GM19397 (cell line): Measurements from ENCODE around the gene TCEAL1.
"Not testable (repeated sequence)": the region's sequence is repeated elsewhere in the genome, so short reads cannot be mapped to it uniquely, and the experiment has no call there.

Experiments used
- ATAC-seq: cut with Tn5 transposase; IDR thresholded peaks from one replicate; pipeline ENCODE4 v1.9.1; 2021; ENCODE audit warnings: mild to moderate bottlenecking, moderate library complexity; ENCODE audit not compliant: unreplicated experiment

TCEAL1 gene

GRCh38 chrX:103631145-103631544 lies 2.4 kb downstream of the TCEAL1 start:
- no peak for ATAC-seq

- no peak for ATAC-seq
Measured at GRCh38 chrX:103635436-103635835, 6.7 kb downstream of the TCEAL1 start.

- no peak for ATAC-seq
Measured at GRCh38 chrX:103637604-103638338, 9.0 kb downstream of the TCEAL1 start.

- ATAC-seq, result not testable (repeated sequence)
Measured at GRCh38 chrX:103638479-103639346, 9.9 kb downstream of the TCEAL1 start.

- no peak for ATAC-seq
Measured at GRCh38 chrX:103640401-103641155, 11.8 kb downstream of the TCEAL1 start.

GRCh38 chrX:103644125-103644524 lies 15.3 kb downstream of the TCEAL1 start:
- ATAC-seq, result no peak

- no peak for ATAC-seq
Measured at GRCh38 chrX:103647630-103648029, 18.9 kb downstream of the TCEAL1 start.

- no peak for ATAC-seq
Measured at GRCh38 chrX:103651151-103651773, 22.5 kb downstream of the TCEAL1 start.

- ATAC-seq, result not testable (repeated sequence)
Measured at GRCh38 chrX:103655230-103656000, 26.6 kb downstream of the TCEAL1 start.

DNA sequence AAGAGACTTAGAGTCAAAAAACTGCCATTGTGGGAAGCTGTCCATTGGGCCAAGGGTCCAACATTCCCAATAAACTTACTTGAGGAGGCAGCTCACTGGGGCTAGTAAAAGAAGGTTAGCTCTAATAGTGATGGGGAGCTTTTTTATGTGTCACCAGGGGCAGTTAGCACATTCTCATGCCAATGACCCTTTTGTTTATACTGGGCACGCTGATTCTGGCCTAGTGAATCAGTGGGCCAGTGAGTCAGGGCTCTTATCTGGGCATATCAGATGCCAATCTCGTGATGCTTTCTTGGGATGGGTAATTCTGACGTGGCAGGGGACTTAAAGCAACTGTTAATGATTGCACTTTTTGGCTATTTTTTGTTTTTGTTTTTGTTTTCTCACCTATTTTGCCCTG lies 27.8 kb downstream of the TCEAL1 start:
- no peak for ATAC-seq

DNA sequence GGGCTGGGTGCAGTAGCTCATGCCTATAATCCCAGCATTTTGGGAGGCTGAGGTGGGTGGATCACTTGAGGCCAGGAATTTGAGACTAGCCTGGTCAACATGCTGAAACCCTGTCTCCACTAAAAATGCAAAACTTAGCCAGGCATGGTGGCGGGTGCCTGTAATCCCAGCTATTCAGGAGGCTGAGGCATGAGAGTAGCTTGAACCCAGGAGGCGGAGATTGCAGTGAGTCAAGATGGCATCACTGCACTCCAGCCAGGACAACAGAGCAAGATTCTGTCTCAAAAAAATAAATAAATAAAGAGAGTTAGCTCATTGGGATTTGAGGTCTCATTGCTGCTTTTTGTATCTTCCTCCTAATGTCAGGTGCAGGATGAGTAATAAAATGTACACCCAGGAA lies 28.3 kb downstream of the TCEAL1 start:
- ATAC-seq, result not testable (repeated sequence)

DNA sequence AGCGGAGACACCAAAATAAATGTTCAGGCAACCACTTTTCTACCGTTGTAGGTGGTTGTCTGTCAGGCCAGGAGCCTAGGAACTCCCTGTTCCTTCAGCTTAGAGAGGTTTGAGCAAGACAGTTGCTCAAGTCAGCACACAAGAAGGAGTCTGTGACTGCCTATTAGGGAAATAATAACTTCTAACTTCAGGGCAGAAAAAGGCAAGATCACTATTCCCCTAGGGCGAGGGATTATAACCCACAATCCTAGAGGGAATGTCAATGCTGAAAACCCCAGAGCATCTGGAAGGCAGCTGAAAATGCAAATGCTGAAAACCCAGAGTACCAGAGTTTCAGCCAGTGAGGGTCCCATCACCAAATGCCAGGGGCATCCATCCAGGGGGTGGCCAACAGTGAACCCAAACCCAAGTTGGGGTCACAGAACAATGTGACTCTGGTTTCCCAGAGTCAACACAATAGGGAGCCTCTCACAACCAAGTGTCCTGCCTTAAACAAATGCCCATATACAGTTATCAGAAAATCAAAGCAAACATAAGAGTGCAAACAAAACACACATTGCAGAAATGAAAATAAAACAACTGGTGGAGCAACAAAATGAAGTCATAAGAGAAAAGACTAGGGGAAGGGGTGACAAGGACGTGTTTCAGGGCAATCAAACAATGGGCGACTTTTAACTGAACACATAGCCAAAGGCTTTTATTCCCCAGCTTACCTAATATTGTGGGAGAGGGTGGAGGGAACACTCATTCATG lies 30.1 kb downstream of the TCEAL1 start:
- ATAC-seq, result no peak

DNA sequence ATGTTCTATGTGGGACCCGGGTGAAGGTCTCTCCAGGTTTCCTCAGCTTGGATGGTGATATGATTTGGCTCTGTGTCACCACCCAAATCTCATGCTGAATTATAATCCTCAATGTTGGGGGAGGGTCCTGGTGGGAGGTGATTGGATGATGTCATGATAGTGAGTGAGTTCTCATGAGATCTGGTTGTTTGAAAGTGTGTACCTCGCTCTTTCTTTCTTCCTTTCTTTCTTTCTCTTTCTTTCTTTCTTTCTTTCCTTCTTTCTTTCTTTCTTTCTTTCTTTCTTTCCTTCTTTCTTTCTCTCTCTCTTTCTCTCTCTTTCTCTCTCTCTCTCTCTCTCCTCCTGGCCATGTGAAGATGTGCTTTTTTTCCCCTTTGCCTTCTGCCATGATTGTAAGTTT lies 30.7 kb downstream of the TCEAL1 start:
- not testable (repeated sequence) for ATAC-seq

- ATAC-seq, result no peak
Measured at GRCh38 chrX:103663981-103664762, 35.4 kb downstream of the TCEAL1 start.

- ATAC-seq, result no peak
Measured at GRCh38 chrX:103666202-103667107, 37.7 kb downstream of the TCEAL1 start.

- no peak for ATAC-seq
Measured at GRCh38 chrX:103669745-103670144, 41.0 kb downstream of the TCEAL1 start.
